Mesothelial cell of epicardium (in vitro differentiated cells): Measurements from ENCODE around the gene PACRGL. TPM values are rescaled to one million over a fixed set of nuclear protein-coding genes. Genes with fewer than 3 reads are reported as not detected.
"Not testable (repeated sequence)": the region's sequence is repeated elsewhere in the genome, so short reads cannot be mapped to it uniquely, and the experiment has no call there.

Experiments used
- DNase-seq, 2 experiments: peaks; one replicate each; pipeline ENCODE4 v3.0.0; 2021; ENCODE audit warnings: low spot score in 2 of 2; ENCODE audit not compliant: unreplicated experiment in 2 of 2
- H3K27ac Mint-ChIP-seq: 2 replicates; pipeline ENCODE4 v1.8.0; 2021; ENCODE audit warnings: mixed read lengths
- H3K27me3 Mint-ChIP-seq: 2 replicates; pipeline ENCODE4 v1.8.0; 2021; ENCODE audit warnings: low read depth, mixed read lengths
- H3K36me3 Mint-ChIP-seq: 2 replicates; pipeline ENCODE4 v1.8.0; 2021; ENCODE audit warnings: mixed read lengths
- H3K4me1 Mint-ChIP-seq: 2 replicates; pipeline ENCODE4 v1.8.0; 2021; ENCODE audit warnings: mixed read lengths
- H3K4me3 Mint-ChIP-seq: 2 replicates; pipeline ENCODE4 v1.8.0; 2021; ENCODE audit warnings: mild to moderate bottlenecking, moderate library complexity, mixed read lengths
- H3K9me3 Mint-ChIP-seq: 2 replicates; pipeline ENCODE4 v1.8.0; 2021; ENCODE audit warnings: mixed read lengths
- CTCF ChIP-seq: fragments of 200-600 bp; sonication (generic); IDR thresholded peaks from one replicate; pipeline ENCODE4 v1.5.0; 2021; ENCODE audit warnings: antibody characterized with exemption; ENCODE audit not compliant: unreplicated experiment
- total RNA-seq: library from RNA; stranded (reverse); gene quantifications from 3 replicates; pipeline ENCODE4 v1.2.1, GENCODE V29; 2021

The PACRGL gene
- total RNA-seq, 1 donor from 2014 or later = 30.8 TPM

- peaks cover 35% of the 10 kb centered on the region for H3K9me3 Mint-ChIP-seq
- H3K27me3 Mint-ChIP-seq = no peaks in the 10 kb centered on the region
- no peak for TF ChIP-seq CTCF
- no peak for DNase-seq
- H3K4me1 Mint-ChIP-seq = no peaks in the 10 kb centered on the region
- H3K27ac Mint-ChIP-seq = no peak overlapping the region
- peaks cover 65% of the 10 kb centered on the region for H3K36me3 Mint-ChIP-seq
- no peak overlapping the region for H3K4me3 Mint-ChIP-seq
Observed at GRCh38 chr4:20723463-20723862, 23.2 kb downstream of the PACRGL start.

GRCh38 chr4:20724915-20725314 is 24.7 kb downstream of the PACRGL start:
- Mint-ChIP-seq H3K27ac (no peak overlapping the region), H3K27me3 (no peaks in the 10 kb centered on the region), H3K4me1 (no peaks in the 10 kb centered on the region), H3K4me3 (no peak overlapping the region), H3K9me3 (peaks cover 23% of the 10 kb centered on the region), H3K36me3 (peaks cover 52% of the 10 kb centered on the region)
- TF ChIP-seq CTCF = no peak
- no peak for DNase-seq

GRCh38 chr4:20735931-20736330 is 35.7 kb downstream of the PACRGL start:
- H3K36me3 Mint-ChIP-seq = peaks cover 63% of the 10 kb centered on the region
- no peaks in the 10 kb centered on the region for H3K27me3 Mint-ChIP-seq
- no peak for DNase-seq
- no peak for TF ChIP-seq CTCF
- no peak overlapping the region for H3K27ac Mint-ChIP-seq
- no peaks in the 10 kb centered on the region for H3K4me1 Mint-ChIP-seq
- no peak overlapping the region for H3K4me3 Mint-ChIP-seq
- H3K9me3 Mint-ChIP-seq = peaks cover 41% of the 10 kb centered on the region

GRCh38 chr4:20746000-20746399 is 45.7 kb downstream of the PACRGL start:
- H3K4me1 Mint-ChIP-seq, H3K4me3 Mint-ChIP-seq, DNase-seq, H3K27me3 Mint-ChIP-seq, H3K27ac Mint-ChIP-seq: not testable (repeated sequence)
- H3K36me3 Mint-ChIP-seq = peaks cover 31% of the 10 kb centered on the region
- peaks cover 30% of the 10 kb centered on the region for H3K9me3 Mint-ChIP-seq

GRCh38 chr4:20752641-20753040 is 52.4 kb downstream of the PACRGL start:
- Mint-ChIP-seq H3K27ac (peak overlapping the region; percentile 74), H3K4me3 (no peak overlapping the region), H3K4me1 (peaks cover 10% of the 10 kb centered on the region), H3K27me3 (no peaks in the 10 kb centered on the region), H3K9me3 (no peaks in the 10 kb centered on the region), H3K36me3 (peaks cover 12% of the 10 kb centered on the region)
- no peak for TF ChIP-seq CTCF
- no peak for DNase-seq

GRCh38 chr4:20754036-20754435 is 53.8 kb downstream of the PACRGL start:
- TF ChIP-seq CTCF = no peak
- H3K36me3 Mint-ChIP-seq = peaks cover 12% of the 10 kb centered on the region
- peaks cover 10% of the 10 kb centered on the region for H3K4me1 Mint-ChIP-seq
- H3K4me3 Mint-ChIP-seq = no peak overlapping the region
- DNase-seq = no peak
- H3K27ac Mint-ChIP-seq = no peak overlapping the region
- H3K9me3 Mint-ChIP-seq = no peaks in the 10 kb centered on the region
- no peaks in the 10 kb centered on the region for H3K27me3 Mint-ChIP-seq
